NCI-H2227 (cell line): Measurements from ENCODE around the gene DPYSL5.
"Not testable (repeated sequence)": the region's sequence is repeated elsewhere in the genome, so short reads cannot be mapped to it uniquely, and the experiment has no call there.

Experiments used
- DNase-seq: peaks from one replicate; lab custom pipeline; 2025; ENCODE audit not compliant: unreplicated experiment; lab: John Stamatoyannopoulos, UW

The DPYSL5 gene, protein sequence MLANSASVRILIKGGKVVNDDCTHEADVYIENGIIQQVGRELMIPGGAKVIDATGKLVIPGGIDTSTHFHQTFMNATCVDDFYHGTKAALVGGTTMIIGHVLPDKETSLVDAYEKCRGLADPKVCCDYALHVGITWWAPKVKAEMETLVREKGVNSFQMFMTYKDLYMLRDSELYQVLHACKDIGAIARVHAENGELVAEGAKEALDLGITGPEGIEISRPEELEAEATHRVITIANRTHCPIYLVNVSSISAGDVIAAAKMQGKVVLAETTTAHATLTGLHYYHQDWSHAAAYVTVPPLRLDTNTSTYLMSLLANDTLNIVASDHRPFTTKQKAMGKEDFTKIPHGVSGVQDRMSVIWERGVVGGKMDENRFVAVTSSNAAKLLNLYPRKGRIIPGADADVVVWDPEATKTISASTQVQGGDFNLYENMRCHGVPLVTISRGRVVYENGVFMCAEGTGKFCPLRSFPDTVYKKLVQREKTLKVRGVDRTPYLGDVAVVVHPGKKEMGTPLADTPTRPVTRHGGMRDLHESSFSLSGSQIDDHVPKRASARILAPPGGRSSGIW

DNA sequence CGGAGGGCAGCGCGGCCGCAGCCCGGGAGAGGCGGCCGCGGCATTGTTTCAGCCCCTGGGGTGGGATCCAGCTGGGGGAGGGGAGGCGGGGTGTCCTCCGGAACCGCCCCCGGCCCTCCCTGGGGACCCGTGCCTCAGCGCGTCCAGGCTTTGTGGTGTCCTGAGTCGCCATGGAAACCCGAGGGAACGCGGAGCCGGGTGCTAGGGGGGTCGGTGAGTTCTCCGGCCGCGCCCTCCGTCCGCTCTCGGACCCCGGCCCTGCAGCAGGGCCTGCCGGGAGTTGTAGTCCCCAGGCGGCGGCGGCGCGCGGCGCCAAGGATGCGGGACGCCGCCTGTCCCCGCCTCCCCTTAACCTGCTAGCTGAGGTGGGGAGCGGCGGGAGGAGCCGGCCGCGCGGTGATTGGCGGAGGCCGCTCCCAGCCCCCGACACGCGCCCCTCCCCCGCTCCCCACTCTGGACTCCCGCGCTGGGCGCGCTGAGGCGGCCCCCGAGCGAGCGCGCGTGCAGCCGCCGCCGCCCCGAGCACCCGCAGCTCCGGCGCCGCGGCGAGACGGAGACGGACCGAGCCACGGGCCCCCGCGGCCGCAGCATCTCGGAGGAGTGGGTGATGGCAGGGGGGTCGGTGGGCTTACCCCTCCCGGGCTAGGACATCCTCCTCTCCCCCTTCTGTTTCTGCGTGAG, at the start of gene DPYSL5:
Gene DPYSL5 (plus strand): TSS at position 478 of the 681 bp plus-strand sequence. CDS start 50,368 bp downstream, outside the sequence.
- peak; percentile 97 for DNase-seq

DNA sequence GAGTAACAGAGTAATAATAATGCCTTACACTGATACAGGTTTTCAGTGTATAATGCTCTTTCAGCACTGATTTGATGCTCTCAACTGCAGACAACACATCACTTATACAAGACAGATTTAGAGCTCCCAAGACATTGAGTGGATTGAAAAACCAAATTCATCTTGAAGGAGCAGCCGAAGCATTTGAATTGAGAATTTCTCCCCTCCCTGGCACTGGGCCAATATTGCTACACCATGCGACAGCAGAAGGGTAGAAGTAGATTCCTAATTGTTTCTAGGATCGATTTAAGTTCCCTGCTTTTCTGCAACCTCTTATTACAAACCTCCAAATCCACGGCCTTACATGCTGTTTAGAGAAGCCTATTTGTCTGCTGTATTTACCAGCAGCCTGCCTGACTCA, 46.6 kb upstream of the DPYSL5 start:
- peak; percentile 72 for DNase-seq

DNA sequence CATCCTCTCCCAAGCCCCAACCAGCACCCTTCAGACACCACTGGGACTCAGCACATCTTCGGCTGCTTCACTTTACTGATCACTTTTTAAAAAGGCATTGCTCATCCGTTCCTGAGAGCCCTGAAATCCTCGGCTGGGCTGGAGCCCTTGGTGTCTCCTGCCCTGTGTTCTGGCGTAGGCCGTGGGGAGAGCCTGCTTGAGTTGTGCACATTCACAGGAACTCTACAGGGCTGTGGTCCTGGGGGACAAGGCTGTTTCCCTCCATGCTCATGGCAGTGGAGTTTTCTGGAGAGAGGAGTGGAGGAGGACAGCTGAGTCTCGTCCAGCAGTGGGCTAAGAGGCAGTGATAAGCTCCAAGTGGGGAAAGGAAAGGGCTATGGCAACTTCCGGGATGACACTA, 46.1 kb upstream of the DPYSL5 start:
- no peak for DNase-seq

DNA sequence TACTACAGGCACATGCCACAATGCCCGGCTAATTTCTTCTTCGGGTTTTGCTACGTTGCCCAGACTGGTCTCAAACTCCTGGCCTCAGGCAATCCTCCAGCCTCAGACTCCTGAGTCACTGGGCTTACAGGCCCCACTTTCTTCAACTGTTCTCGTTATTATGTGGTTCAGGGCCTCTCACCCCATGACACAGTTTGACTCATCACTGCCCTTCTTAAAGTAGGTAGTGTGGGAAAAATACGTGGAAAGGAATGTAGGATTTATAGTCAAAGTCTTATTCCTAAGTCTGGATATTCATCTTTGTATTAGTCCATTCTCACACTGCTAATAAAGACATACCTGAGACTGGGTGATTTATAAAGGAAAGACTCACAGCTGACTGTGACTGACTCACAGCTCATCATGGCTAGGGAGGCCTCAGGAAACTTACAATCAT, 42.7 kb upstream of the DPYSL5 start:
- no peak for DNase-seq

DNA sequence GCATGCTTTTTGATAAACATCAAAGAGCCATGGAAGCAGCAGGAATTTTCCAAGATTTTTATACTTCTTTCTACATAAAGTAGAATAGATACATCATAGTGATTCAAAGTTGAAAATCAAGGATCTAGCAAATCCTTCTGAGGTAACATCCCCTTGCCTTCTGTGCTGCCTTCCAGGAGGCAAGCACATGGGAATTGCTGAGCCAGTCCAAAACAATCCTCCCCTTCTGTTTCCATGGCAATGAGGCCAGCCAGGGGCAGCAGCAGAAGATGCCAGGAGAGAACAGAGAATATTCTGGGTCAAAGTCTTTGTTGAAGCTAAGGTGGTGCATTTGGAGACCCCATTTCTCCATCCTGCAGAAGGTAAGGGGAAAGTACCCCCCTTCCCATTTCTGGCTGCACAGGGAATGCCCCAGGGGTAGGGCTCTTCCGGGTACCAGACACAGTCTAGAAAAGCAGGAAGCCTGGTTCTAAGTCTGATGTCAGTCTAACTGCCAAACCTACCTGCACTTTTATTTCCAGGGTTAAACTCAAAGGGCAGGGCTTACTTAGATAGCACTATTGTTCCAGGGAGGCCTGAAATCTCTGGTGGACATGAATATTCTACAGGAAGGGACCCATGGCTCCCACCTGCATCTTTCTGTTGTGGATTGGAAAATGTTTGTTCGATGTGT, 40.0 kb upstream of the DPYSL5 start:
- peak; percentile 72 for DNase-seq

DNA sequence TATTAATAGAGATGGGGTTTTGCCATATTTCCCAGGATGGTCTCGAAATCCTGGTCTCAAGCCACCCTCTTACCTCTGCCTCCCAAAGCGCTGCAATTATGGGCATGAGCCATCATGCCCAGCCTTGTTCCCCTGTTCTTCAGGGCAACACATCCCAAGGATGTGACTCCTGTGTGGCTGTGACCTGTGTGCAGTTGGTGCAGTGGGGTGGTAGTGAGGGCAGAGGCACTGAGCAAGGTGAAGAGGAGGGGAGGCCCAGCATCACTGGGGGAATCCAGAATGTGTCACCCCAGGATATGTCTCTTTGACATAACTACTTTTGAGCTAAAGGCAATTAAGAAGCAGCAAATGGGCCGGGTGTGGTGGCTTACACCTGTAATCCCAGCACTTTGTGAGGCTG, 38.7 kb upstream of the DPYSL5 start:
- no peak for DNase-seq

DNA sequence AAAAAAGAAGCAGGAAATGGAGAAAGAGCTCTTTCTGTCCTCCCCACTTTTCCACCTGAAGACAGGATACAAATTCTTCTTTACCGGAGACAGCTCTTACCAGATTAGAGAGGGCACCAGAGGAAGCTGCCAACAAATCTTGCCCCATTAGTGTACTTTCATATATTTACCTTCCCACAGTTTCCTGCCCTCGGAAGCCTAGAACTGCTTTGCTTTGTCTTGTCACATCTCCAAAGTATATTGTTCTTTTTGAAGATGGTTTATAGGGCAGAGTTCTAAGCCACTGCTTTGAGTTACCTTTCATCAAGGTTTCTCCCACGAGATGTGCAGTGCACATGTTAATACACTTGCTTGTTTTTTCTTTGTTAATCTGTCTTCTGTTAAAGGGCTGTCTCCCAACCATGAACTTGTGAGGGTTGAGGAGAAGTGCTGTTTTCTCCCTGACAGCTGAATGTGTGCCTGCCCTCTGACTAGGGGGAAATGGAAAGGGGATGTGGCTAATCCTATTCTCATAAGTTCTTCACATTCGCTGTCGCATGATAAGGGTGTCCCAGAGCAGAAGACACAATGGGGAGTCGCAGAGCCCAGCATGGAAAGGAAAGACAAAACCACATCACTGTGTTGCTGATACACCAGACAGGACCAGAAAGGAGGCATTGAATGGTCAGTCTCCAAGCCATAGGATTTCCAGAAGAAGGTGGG, 37.9 kb upstream of the DPYSL5 start:
- no peak for DNase-seq

DNA sequence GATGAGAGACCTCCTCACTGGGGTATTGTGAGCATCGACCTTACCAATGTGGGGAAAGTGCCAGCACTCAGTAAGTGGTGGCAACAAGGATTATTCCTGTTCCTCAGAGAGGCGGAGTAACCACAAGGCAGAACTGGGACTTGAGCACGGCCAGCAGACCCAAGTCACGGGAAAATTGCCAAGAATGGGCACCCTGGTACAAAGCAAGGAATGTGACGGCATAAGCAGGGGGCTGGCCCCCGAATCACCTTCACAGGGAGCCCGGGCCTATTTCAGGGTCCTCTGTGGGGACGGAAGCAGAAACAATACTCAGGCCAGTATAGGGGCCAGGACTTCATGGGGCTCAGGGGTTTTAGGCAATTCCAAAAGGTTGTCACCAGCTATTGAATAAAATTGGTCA, 36.7 kb upstream of the DPYSL5 start:
- no peak for DNase-seq

DNA sequence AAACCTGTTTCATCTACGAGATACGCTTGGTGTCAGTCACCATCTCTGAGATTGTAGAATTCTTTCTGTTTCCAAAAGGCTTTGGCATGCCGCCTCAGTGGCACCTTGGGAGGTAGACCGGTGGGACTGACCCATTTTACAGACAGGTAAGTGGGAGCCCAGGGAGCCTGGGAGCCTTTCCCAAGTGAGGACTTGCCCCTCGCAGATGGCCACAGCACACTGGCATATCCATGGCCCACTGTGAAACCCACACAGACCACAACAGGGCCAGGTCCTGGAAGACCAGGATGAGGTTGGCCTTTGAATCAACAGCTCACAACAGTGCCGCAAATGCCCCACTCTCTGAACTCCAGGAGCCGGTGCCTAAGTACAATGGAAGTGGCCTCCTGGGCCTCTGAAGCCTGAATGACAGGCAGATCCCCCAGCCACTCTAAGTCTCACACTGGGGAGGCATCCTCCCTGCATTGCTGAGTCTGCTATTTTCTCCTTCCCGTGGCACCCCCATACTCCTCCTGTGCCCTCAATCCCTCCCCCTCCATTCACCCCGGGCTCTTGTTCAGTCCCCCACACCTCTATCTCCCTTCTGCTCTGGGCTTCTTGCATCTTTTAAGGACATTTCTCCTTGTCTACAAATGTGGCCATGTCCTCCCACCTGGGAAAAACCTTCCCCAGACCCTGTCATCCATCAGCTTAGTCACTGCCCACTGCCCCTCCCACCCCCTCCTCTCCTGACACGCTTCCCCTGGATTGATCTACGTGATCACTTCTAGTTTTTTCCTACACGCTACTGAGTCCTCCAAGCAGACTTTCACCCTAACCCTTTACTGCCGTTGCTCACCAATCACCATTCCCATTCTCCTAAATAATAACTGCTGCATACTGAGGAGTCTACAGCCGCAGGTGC, 35.9 kb upstream of the DPYSL5 start:
- no peak for DNase-seq

DNA sequence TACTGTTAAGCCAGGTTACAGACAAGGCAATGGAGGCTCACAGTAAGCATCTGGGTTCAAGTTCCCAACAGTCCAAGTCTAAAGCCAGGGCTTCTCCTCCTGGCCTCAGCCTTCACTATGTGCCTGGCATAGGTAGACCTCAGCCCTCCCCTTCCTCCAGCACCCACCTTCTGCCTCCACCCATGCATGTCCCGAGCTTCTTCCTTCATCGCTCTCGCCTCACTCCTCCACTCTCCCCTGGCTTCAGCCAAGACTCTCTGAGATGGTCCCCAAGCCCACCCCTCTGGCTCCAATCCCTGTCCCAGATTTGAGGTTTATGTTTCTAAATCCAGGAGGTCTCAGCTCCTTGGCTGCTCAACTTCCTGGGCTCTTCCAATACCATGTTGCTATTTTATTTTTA, 35.2 kb upstream of the DPYSL5 start:
- no peak for DNase-seq

DNA sequence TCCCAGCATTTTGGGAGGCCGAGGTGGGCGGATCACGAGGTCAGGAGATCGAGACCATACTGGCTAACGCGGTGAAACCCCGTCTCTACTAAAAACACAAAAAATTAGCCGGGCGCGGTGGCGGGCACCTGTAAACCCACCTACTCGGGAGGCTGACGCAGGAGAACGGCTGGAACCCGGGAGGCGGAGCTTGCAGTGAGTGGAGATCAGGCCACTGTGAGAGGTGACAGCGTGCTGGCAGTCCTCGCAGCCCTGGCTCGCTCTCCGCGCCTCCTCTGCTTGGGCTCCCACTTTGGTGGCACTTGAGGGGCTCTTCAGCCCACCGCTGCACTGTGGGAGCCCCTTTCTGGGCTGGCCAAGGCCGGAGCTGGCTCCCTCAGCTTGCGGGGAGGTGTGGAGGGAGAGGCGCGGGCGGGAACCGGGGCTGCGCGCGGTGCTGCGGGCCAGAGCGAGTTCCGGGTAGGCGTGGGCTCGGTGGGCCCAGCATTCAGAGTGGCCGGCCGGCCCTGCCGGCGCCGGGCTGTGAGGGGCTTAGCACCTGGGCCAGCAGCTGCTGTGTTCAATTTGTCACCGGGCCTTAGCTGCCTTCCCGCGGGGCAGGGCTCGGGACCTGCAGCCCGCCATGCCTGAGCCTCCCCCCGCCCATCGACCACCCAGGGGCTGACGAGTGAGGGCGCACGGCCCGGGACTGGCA, 33.7 kb upstream of the DPYSL5 start:
- not testable (repeated sequence) for DNase-seq

DNA sequence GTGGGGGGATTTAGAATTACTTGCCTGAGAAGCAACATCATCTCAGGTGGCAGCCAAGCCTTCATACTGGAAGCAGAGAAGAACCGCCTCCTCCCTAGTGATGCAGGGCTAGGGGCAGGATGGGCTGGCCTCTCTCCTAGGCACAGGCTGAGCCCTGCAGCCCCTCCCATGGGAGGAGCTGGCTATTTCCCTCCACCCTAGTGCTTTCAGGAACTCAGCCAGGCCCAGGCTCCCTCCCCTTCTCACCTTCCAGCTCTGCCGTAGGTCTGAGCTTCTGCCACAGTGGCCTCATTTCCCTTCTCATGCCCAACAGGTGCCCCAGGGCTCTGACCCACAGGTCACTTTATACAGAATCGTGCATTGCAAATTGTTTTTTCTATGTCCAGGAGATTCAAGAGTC, 31.0 kb upstream of the DPYSL5 start:
- no peak for DNase-seq

DNA sequence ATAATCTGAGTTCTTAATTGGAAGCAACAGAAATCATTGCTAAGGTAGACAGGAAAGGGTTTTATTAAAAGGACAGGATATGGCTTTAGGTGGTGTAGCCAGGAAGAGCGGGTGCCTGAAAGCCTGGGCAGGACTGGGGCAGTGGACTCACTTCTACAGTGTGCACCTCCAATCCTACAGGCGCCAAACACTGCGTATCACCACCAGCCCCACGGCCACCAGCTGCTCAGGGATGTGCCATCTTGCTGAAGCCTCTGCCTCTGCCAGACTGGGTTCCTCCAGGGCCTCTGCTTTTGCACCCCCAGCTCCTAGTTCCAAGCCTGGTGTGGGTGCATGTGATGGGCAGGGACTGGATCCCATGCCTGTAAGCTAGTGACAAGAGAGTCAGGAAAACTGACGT, 29.7 kb upstream of the DPYSL5 start:
- DNase-seq = no peak

DNA sequence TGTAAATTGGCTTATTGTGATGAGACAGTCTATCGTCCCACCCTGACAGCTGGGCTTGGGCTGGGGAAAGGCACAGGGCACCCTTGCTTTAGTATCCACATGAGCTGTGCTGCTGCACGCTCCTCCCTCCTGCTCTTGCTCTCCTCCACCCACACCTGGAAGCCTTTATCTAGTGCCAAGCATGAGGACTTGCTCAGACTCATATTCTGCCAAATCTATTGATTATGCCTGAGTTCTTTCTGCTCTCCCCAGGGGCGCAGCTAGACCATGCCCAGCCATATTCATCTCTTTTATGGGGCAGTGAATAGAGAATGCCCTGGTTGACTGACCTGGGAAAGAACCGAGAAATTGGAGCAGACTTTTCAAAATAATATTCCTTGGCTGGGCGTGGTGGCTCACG, 29.0 kb upstream of the DPYSL5 start:
- no peak for DNase-seq

DNA sequence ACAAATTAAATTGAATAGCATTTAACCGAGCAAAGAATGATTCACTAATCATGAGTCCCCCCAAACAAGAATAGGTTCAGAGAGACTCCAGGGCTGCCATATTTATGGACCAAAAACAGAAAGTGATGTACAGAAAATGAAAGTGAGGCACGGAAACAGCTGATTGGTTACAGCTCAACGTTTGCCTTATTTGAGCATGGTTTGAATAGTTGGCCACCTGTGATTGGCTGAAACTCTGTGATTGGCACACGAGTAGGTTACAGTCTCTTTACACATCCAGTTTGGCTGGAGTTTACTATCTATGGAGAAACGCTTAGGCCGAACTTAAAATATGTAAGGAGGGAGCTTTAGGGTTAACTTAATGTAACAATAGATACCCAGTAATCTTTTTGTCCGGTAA, 27.0 kb upstream of the DPYSL5 start:
- DNase-seq = no peak

DNA sequence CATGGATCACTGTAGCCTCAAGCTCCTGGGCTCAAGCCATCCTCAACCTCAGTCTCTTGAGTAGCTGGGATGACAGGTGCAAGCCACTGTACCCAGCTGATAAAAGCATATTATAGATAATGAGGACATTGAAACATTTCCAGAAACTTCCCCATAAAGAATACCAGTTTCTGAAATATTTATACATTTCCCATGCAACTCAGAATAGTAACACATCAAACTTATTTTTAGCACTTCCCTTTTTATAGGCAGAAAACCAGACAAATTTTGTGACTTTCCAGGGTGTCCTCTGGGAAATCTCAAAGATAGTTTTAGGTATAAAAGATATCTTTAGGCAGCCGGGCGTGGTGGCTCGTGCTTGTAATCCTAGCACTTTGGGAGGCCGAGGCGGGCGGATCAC, 25.1 kb upstream of the DPYSL5 start:
- no peak for DNase-seq

DNA sequence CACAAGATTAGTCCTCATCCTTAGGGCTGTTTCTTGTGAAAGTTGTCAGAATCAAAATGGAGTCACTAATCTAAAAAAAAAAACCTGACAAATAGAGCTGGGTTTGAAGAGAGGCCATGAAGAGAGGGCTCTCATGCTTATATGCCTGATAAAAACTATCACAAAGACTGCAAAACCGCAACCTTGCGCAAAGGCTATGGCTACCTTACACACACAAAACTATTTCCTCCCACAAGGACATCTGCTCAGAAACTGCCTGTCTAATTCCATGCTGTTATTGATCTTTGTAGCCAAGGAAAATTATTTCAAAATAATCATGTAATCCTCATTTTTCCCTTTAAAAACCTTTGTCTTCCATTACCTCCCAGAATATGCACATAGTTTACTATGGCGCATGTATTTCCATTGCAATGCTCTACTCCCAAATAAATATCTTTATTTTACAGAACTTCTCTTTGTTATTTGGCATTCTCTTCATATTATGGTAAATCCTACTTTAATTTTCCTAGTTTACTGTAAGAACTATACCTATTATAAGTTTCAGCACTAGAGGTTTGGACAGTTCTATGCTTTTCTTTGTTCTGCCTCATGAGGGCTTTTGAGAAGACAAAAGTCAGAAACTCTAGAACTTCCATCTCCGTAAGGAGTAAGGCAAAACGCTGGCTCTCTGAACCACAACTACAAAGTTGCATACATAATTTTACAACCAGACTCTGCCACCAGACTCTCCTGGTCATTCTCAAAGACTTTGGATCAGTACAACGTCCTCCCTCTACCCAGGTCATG, 9.6 kb upstream of the DPYSL5 start:
- DNase-seq = no peak

DNA sequence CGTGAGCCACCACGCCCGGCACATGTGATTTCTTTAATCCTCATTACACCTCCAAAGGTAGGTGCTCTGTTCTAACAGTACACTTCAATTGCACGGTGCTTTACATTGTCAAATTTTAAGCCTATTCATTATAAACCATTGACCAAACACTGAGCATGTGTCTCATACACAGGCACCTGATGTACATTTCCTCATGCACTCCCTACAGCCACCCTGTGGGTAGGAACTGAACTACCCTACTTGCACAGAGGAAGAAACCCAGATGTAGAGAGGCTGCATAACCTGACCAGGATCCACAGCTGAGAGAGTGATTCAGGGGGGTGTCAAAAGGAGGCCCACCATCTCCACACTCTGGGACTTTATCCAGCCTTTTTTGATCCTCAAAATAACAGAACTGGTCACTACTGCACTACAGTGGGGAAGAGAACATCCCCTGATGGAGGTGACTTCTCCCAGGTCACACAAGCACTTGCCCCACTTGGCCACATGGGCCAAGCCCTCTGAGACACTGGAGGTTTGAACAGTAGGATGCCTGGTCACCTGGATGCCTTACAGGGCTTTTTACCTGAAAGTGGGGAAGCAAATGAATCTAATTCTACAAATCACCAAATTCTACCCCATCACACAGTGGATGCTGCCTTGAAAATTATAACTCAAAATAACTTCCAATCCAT, 6.9 kb upstream of the DPYSL5 start:
- peak; percentile 16 for DNase-seq
